Left ventricle myocardium superior (tissue), 1 donor: Measurements from ENCODE around the gene DEFB124. TPM values are rescaled to one million over a fixed set of nuclear protein-coding genes. Genes with fewer than 3 reads are reported as not detected.
"Not testable (repeated sequence)": the region's sequence is repeated elsewhere in the genome, so short reads cannot be mapped to it uniquely, and the experiment has no call there.

Experiments
- ATAC-seq: fragments of 200-7000 bp; cut with Tn5 transposase; one replicate; pipeline ENCODE4 v1.9.1; 2020; ENCODE audit warnings: mild to moderate bottlenecking, moderate library complexity
- DNase-seq: peaks from one replicate; pipeline ENCODE4 v3.0.0-alpha.2; 2020
- intact Hi-C: fragments of 100-400 bp; cut with micrococcal nuclease; formaldehyde crosslinking; loops from one replicate; pipeline ENCODE4 v1.11.0; 2022
- total RNA-seq: library from RNA; stranded (reverse); fragmentation: NEBNext Ultra II Directional; extraction: Animal tissue kit (Norgen Biotek cat#: 25700); gene quantifications from one replicate; pipeline ENCODE4 v1.2.1, GENCODE V29; 2021
- donor health status: DM: no; HTN: yes; CAD: no; lungs with severe emphysema.

Gene DEFB124
- total RNA-seq, 1 donor from 2014 or later: not detected

DNA sequence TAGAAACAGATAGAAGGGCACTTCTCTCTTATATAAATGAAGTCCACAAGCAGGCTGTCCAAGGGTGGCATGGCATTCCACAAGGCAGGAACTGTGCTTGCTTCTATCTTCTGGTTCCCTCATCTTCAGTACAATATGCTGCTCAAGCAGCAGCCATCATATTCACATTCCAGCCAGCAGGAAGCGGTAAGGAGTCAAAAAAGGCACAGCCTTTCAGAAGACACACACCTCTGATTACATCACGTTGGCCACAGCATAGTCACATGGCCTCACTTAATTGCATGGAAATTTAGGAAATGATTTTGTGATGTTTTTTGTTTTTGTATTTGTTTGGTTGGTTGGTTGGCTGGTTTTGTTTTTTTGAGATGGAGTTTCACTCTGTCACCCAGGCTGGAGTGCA, 19.2 kb upstream of the DEFB124 start:
- DNase-seq (no peak), ATAC-seq (no peak)
- intact Hi-C loops: no loop called here

DNA sequence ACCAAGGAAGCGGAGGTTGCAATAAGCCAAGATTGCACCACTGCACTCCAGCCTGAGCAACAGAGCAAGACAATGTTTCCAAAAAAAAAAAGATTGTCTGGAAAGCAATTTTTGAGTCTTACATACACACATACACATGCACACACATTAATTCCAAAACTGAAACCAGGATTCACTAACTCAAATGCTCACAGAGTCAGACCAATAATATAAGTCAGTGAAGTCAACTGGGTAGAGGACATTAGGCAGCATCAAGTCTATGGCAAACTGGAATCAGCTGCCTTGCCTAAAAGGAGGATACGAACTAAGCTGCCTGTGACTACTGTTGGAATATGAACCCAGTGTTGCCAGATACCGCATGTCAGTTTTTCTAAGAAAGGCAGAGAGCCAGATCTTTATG, 15.8 kb upstream of the DEFB124 start:
- ATAC-seq: no peak
- intact Hi-C loops: no loop called here
- no peak for DNase-seq

DNA sequence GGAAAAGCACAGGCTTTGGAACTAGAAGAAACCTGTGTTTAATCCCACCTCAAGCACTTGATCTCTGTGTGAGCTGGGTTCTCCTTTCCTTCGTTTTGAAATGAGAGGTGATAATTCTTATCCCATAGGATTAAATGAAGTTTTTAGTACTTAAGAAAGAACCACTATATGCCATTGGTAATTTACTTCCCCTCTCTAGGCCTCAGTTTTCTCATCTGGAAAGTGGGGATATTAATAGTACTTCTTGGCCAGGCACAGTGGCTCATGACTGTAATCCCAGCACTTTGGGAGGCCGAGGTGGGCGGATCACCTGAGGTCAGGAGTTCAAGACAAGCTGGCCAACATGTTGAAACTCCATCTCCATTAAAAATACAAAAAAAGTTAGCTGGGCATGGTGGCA, 14.2 kb upstream of the DEFB124 start:
- intact Hi-C loops: no loop called here
- ATAC-seq (no peak), DNase-seq (no peak)

DNA sequence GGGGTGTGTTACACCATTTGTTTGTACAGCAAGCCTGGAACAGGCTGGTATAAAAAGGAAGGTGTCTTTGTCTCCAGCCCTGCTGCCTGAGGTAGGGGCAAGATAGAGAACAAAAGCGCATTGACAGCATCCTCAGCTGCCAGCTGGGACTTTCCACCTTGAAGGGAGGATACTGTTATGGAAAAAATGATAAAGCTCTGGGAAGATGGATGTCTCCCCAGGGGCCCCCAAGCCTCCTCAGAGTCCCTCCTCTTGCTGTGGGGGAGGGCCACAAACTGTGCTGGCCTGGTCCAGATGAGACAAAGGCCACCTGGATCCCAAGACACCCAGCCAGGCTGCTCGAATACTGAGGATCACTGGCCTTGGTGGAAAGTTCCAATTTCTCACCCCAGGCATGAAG, 13.2 kb upstream of the DEFB124 start:
- no peak for DNase-seq
- no peak for ATAC-seq
- intact Hi-C loops: no loop called here

DNA sequence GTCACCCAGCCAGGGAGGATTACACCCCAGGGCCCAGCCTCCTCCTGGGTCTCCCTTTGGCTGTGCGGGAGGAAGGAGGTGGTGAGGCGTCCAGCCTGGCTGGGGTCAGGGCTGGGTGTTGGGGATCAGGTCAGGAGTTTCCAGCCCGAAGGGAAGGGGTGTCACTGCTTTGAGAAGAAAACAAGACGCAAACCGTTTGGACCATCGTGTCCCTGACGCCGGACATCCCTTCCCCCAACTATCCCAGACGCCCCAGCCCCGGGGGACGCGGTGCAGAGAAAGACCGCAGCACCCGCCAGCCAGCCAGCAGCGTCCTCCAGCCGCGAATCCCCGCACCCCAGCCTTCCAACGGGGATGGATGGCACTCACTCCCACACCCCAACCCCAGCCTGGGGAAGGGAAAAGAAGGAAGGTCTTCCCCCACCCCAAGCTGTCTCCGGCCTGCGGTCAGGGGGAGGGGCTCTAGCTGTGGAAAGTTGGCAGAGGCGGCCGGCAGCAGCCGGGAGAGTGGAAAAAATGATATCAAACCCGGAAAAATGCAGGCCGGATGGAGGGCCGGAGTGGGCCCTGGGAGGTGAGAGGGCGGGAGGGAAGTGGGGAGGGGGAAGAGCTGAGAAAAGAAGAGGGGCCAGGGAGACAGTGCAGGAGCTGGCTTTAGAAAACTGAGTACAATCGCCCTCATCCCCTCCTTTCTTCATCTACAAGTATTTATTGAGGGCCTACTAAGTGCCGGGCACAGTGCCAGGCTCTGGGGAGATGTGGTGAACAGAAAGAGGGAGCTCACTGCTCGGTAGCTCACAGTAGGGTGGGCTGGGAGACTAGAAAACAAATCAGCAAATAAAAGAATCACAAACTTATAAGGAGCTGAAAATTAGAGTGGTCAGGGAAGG, 10.8 kb upstream of the DEFB124 start:
- DNase-seq (peak; percentile 79), ATAC-seq (peak; percentile 93)
- intact Hi-C loops: no loop called here

DNA sequence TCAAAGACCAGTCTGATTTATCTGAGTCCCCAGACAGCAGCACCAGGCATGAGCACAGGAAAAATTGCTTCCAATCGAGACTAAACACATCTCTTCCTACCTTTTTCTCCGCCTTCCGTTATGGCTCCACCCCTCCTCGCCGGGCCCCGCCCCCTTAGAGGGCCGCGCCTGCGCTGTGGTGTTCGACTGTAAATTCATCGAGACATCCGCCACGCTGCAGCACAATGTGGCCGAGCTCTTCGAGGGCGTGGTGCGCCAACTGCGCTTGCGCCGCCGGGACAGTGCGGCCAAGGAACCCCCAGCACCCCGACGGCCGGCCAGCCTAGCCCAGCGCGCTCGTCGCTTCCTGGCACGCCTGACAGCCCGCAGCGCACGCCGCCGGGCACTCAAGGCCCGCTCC, 9.1 kb upstream of the DEFB124 start:
- intact Hi-C loops: no loop called here
- ATAC-seq (no peak), DNase-seq (no peak)

DNA sequence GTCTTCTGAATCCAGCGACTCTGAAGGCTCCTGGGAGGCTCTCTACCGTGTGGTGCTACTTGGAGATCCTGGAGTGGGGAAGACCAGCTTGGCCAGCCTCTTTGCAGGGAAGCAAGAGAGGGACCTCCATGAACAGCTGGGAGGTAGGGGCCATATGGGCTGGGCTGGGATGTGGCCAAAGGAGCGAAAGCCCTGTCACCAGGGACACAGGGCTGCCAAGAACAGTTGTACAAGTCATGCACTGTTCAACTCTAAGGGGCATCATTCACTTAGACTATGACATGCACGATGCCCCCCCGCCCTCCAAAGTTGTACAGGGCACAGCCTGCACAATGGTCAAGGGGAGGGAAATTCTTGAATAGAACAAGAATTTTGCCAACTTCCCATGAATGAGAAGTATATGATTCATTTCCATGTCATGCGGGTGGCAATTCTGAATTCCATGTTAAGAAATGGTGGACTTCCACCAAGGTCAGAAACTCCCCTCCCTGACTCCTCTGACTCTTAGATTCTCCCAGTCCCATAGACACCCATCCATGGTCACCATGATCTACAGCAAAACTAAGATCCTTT, 1.8 kb upstream of the DEFB124 start:
- ATAC-seq (peak; percentile 21), DNase-seq (peak; percentile 33)
- intact Hi-C loops: no loop called here

DNA sequence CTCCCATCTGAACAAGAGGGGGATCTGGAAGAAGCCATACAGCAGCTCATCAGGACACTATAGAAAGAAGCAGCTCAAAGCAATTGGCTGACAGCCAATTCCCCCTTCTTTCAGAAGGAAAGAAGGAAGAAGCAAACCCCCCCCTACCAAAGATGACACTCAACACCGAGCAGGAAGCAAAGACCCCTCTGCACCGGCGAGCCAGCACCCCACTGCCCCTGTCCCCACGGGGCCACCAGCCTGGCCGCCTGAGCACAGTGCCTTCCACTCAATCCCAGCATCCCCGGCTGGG, 1.3 kb upstream of the DEFB124 start:
- intact Hi-C loops: no loop called here
- ATAC-seq (no peak), DNase-seq (no peak)

DNA sequence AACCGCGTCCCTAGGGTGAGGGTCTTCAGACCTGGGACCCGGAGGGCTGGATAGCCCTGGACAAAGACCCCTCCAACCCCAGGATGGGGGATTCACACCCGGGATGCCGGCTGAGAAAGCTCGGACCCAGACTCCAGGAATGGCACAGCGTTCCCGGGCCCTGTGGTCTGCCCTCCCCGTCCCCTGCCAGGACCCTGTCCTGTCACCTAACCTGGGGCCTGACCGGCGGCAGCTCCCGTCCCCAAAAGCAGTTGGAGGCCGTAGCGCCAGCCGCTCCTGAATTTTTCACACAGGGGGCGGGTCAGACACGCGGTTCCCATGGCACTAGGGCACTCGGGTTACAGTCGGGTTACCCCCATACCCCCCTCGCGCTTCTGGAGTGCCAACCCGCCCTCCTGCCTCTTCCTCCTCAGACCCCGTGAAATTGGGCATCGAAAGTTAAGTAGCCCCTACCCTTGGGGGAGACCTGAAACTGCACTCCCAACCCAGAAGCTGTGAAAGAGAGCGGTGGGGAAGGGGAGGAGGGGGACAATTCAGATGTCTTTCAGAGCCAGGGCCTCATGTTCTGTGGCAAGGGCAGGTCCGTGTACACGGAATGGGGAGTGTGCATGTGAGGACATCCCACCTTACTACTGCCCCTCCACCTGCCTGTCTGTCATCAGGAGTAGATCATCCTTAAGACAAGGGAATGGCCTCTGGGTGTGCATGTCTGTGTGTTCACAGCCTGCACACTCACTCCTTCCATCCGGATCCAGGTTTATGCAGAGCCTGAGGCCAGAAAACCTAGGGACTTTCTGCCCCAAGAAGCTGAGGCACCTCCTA, 756 bp upstream of the DEFB124 start:
- peak; percentile 41 for ATAC-seq
- intact Hi-C loops: no loop called here

DNA sequence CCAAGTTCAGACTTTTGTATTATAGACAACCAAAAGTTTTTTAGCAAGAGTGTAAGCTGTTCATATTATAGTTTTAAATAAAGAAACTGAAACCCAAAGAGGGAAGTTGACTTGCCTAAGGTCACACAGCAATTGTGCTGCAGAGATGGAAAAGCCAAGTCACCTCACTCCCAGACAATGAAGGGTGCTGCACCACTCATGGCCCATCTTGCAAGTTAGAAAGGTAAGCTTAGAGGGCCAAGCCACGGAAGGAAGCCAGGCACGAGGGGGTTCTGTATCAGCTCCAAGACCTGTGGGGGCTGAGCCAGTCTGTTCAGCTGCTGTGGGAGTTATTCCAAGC, 860 bp downstream of the DEFB124 start:
- intact Hi-C loops: no loop called here
- DNase-seq (no peak), ATAC-seq (no peak)

More for the DNA sequence above, 756 bp upstream of the DEFB124 start:
- peak; percentile 32 for DNase-seq

DNA sequence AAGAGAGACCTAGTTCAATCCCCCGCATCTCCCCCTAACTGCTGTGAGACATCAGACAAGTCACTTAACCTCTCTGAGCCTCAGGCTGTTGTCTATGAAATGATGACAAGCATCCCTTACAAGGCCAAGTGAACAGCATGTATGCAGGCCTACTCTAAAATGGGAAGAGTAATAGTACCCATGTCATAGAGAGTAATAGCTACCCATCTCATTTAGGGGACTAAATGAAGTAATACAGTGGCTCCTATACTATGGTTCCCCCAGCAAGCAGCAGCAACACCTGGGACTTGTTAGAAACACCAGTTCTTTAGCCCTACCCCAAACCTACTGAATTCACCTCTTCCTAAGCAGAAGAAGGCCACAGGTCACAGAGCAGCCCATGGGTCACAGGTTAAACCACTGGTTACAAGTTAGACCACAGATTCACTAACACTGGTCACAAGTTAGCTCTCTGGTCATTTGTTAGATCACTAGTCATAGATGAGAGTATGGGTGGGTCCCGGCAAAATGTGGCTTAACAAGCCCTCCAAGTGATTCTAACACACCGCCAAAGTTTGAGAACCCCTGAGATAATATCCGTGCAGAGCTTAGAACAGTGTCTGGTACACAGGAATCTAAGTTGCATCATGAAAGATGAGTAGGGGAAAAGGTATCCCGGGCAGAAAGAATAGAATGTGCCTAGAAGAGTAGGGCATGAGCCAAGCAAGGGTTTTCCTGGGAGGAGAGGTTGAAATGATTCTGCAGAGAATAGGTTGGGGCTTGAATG, 1.4 kb downstream of the DEFB124 start:
- DNase-seq: no peak
- ATAC-seq: no peak
- intact Hi-C loops: no loop called here

DNA sequence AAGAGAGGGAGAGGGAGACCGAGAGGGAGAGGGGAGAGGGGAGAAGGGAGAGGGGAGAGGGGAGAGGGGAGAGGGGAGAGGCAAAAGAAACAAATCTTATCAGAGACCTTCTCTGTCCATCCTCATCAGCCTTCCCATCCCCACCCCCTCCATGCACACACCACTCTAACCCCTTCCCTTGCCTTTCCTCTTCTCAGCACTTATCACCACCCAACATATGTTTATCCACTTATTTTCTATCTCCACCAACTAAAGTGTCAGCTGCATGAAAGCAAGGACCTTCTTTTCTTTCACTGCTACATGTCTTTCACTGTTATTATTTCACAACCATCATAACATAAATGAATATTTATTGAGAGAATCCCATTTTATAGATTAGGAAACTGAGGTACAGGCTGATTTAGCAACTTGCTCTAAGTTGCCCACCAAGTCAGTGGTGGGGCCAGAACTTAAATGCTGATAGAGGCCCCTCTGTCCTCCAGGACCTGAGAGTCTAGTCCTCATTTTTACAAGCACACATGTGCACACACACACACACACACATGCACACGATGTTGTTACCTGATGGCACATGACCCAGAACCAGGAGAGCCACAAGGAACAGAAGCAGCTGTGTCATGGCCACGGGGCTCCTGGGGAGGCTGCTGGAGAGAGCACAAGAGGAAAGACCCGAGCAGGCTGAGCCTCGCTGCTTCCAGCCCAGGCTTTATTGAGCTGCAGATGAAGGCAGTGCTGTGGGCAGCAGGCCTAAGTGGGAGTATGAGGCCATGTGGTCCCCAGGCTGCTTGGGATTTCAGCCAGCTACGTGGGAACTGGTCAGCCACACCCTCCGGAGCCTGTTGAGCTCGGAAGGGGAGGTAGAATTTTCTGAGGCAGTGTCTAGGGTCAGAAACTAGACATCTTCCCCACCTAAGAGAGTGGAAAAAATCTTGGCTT, 2.3 kb downstream of the DEFB124 start:
- ATAC-seq (peak; percentile 35), DNase-seq (peak; percentile 49)
- intact Hi-C loops: no loop called here

DNA sequence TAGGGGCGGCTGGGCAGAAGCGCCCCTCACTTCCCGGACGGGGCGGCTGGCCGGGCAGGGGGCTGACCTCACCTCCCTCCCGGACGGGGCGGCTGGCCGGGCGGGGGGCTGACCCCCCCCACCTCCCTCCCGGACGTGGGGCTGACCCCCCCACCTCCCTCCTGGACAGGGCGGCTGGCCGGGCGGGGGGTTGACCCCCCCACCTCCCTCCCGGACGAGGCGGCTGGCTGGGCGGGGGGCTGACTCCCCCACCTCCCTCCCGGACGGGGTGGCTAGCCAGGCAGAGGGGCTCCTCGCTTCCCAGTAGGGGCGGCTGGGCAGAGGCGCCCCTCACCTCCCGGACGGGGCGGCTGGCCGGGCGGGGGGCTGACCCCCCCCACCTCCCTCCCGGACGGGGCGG, 4.0 kb downstream of the DEFB124 start:
- DNase-seq, ATAC-seq, intact Hi-C loops: not testable (repeated sequence)

DNA sequence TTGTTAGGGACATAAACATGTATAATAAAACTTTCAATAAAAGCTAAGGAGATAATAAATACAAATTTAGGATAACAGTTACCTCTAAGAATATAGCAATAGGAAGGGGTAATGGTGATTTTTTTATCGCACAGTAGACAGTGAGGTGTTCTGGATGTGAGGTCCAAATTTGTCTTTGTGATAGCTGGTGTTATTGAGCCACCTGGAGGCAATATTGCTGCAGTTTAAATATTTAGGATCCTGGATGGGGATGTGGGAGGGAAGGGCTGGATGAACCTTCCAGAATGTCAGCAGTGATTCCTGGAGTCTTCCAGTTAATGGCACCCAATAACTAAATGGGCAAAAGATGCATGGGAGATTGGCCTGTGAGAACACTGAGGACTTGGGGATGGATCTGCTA, 20.6 kb downstream of the DEFB124 start:
- ATAC-seq: no peak
- no peak for DNase-seq
- intact Hi-C loops: no loop called here

DNA sequence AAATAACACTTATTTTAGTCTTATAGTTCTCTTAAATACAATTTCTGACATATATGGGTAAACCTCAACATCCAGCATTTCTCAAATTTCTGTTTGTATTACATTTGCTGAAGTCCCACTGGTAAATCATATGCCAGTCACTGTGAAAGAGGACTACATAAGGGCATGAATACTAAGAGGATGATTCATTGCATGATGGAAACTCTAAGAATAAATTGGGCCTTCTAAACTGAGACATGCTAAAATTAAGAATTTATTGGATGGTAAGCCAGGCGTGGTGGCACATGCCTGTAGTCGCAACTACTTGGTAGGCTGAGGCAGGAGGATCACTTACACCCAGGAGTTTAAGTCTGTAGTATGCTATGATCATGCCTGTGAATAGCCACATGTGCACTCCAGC, 22.4 kb downstream of the DEFB124 start:
- no peak for DNase-seq
- no peak for ATAC-seq
- intact Hi-C loops: no loop called here

DNA sequence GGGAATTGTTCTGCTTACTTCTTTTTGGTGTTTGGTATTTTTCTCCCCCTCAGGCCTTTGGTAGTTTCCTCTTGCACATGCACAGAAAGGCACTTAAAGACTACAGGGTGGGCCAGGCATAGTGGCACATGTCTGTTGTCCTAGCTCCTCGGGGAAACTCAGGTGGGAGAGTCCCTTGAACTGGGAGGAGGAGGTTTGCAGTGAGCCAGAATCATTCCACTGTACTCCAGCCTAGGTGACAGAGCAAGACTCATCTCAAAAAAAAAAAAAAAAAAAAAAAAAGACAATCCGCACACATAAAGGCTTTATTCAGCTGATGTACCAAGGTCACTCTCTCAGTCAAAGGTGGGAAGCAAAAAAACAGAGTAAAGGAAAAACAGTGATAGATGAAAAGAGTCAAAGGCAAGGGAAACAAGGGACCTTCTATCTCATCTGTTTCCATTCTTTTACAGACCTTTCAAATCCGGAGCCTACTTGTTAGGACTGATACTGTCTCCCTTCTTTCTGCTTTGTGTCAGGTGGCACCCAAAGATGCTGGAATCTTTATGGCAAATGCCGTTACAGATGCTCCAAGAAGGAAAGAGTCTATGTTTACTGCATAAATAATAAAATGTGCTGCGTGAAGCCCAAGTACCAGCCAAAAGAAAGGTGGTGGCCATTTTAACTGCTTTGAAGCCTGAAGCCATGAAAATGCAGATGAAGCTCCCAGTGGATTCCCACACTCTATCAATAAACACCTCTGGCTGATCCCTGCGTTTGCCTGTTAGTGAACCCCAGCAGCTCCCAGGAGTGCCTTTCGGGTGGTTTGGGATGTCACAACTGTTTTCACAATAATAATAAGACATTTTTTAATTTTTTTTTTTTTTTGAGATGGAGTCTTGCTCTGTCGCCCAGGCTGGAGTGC, 25.2 kb downstream of the DEFB124 start:
- intact Hi-C loops: no loop called here
- no peak for ATAC-seq
- no peak for DNase-seq

DNA sequence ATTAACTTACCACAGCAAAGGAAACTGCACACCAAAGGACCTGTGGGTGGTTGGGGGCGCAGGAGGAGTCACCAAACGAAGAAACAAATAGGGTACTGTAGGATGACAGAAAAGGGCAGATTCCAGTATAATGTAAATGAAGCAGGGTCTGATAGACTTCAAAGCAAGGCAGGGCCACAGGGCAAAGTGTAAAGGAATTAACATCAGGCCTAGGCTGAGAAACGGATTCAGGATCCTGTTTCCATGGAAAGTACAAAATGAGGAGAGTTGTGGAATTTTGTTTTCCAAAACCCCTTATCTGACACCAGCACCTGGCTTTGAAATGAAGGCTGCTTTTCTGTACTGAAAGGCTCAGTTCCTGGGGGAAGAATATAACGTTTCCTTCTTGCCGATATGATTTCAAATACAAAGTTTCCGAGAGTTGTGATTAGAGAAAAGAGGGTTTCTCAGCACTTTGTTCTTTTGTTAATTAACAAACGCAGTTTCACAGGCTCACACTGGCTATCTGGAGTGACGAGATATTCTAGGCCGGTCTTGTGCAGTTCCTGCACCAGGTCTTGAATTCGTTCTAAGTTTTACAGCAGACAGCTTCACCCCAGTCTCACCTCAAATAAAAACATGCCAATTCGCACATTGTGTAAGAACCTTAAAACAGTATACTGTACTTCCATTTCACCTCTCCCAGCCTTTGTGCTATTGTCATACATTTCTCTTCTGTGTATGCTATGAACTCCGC, 28.7 kb downstream of the DEFB124 start:
- no peak for ATAC-seq
- DNase-seq: no peak
- intact Hi-C loops: no loop called here
